CD4-positive, alpha-beta T cell treated with Interleukin-10 for 1 hour (primary cell): Measurements from ENCODE around the gene GPALPP1.
A peak's percentile ranks its signal among the peaks of the same experiment; 100 is the strongest.
"Not testable (repeated sequence)": the region's sequence is repeated elsewhere in the genome, so short reads cannot be mapped to it uniquely, and the experiment has no call there.

Experiments
- DNase-seq: peaks from one replicate; pipeline ENCODE4 v3.0.0-alpha.2; 2020

GPALPP1 gene

DNA sequence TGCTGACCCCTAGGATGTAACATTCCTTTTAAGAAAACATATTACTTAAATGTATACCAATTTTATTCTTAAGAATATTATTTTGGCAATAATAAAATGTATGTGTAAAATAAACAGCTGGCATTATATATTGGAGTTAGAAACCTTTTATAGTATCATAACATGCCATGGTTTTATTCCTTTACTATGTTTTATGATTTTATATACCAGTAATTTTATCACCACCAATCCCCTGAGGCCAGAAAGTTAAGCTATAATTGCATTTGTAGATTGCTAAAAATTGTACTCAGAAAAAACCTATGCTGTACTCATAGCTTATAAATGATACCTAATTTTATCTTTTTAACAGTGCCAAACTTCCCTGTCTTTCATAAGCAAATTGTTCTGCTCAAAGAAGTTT is 17.9 kb downstream of the GPALPP1 start:
- DNase-seq: no peak

- DNase-seq: no peak
Measured at GRCh38 chr13:45007823-45008222, 18.5 kb downstream of the GPALPP1 start.

DNA sequence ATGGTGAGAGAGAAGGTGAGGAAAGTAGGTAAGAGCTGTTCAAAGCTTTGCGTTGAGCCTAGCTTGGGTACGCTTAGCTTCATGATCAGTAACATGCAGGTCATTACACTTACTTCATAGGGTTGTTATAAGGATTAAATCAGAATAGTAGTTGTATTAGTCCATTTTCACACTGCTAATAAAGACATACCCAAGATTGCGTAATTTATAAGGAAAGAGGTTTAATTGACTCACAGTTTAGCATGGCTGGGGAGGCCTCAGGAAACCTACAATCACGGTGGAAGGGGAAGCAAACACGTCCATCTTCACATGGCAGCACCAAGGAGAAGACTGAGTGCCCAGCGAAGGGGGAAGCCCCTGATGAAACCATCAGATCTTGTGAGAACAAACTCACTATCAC is 21.9 kb downstream of the GPALPP1 start:
- DNase-seq: no peak

DNA sequence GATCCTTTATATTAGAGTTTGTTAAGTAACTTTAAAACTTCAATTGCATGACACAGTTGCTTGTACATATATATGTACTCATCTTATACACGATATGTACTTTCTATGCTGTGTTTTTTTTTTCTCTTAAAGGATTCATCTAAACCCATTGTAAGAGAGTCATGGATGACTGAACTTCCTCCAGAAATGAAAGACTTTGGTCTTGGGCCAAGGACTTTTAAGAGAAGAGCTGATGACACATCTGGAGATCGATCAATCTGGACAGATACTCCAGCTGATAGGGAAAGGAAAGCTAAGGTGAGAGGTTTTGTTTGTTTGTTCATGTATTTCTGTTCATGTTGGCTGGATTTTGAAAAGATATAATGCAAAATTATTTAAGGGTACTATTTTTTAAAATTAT is 26.0 kb downstream of the GPALPP1 start:
- DNase-seq: no peak

DNA sequence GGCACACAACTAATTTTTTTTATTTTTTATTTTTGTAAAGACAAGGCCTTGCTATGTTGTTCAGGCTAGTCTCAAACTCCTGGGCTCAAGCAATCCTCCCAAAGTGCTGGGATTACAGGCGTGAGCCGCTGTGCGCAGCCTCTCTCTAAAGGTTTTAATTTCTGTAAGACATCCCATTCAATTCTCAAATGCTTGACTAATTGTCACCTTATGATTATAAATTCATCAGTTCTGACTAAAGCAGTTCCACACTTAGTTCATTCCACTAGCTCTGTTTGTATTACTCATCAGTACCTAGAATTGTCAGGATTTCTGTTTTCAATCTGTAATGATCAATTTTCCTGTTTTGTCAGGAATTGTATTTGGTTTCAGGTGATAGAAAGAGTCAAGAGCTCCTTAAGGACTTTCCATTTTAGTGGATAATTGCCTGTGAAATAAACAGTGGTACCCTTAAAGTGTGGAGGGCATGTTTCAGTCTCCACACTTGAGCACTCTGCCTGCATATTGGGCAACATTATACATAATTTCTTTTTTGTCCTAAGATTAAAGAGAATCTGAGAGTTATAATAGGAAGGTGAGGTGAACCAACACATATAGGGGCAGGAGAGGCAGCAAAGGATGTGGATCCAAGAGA is 27.6 kb downstream of the GPALPP1 start:
- no peak for DNase-seq

DNA sequence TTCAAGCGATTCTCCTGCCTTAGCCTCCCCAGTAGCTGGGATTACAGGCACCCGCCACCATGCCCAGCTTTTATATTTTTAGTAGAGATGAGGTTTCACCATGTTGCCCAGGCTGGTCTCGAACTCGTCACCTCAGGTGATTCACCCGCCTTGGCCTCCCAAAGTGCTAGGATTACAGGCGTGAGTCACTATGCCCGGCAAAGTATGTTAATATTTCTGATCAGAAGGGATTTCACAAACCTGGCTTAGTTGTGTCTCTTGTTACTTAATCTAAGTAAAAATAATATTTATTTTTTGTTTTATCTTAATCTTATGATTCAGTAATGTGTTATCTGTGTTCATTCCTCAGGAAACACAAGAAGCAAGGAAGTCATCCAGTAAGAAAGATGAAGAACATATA is 30.6 kb downstream of the GPALPP1 start:
- DNase-seq: not testable (repeated sequence)

GRCh38 chr13:45021250-45021649 is 31.9 kb downstream of the GPALPP1 start:
- no peak for DNase-seq

- no peak for DNase-seq
Measured at GRCh38 chr13:45024847-45025246, 35.5 kb downstream of the GPALPP1 start.

GRCh38 chr13:45034342-45034741 is 45.0 kb downstream of the GPALPP1 start:
- DNase-seq: no peak

- no peak for DNase-seq
Measured at GRCh38 chr13:45036206-45036605, 46.9 kb downstream of the GPALPP1 start.

DNA sequence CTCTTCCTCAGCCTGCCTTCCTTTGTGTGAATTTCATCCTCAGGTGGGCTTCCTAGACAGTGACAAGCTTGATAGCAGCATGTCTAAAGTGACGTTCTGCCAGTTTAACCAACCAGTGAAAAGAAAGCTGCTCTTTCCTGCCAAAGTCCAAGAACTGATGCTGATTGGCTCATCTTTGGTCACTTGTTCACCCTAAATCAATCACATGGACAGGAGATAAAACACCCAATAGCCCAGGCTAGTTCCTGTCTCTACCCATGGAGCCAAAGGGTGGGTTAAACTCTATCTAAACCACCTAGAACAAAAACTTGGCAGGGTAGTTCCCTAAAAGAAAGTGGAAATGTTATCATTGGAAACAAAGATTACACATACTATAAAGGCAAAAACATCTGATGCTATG is 50.8 kb downstream of the GPALPP1 start:
- DNase-seq: no peak

DNA sequence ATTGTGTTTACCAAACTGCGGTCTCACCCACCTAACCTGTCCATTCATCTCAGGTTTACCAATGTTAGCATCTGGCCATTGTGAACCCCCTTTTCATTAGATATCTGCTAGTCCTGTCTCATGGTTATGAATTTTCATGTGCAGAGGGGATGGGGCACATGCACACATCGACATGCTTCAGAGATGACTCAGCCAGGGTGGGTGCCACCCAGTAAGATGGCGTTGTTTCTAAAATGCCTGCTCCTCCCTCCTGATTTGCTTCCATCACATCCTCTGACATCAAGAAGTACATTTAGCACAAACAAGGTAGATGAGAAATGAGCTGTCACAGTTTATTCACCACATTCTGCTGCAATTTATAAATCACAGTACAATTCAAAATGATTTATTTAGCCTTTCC is 51.3 kb downstream of the GPALPP1 start:
- no peak for DNase-seq

DNA sequence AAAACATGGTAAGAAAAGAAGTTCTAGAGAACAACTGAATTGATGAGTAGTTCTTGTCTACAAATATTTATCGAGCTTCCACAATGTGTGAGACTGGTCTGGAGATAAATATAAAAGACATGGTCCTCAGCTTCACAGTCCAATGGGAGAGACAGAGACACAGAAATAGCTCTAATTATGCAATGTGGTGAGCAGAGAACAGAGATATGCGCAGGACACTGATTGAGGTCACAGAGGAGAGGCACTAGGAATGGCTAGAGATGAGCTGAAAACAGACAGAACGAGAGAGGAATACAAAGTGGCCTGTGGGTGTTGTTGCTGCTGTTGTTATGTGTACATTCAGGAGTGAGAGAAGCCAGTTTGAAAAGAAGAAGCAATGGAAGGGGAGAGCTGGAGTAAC is 53.2 kb downstream of the GPALPP1 start:
- DNase-seq: no peak

GRCh38 chr13:45046445-45046844 is 57.1 kb downstream of the GPALPP1 start:
- no peak for DNase-seq

DNA sequence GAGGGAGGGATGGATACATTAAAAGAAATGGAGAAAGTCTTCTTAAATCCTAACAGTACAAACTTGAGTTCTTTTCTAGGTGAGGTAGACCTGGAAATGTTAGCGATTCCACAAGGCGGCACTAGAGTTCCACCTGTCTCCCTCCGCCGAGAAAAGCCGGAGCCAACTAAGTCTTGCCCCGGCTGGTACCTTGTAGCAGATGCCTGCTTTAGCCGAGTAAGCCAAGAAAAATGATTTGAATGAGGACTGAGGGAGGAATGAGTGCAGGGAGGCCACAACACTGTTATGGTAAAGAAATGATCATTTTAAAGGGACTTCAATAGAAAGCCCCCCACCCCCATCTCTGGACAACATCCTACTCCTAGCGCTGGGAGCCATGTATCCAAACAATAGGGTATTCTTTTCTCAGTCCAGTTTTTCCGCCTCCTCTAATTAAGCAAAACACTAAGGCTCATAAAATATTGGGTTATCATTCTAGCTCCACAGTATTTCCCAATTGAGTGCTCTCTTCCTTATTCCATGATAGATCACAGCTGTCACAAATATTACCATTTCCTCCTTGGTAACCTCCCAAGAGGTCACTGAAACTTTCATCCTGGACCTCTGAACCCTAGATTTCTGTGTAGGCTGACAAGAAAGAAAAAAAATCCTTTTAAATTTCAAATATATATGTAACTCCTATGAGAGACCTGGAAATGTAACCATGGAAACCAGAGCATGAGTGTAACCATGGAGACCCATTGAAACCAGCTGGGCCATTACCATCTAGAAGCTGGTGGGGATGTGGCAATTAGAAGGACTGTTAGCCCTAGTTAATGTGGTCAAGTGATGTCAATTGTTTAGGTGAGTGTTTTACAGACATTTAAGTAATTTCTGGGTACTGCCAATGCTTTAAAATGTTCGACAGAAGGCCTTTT is 58.3 kb downstream of the GPALPP1 start:
- DNase-seq: peak; percentile 81

DNA sequence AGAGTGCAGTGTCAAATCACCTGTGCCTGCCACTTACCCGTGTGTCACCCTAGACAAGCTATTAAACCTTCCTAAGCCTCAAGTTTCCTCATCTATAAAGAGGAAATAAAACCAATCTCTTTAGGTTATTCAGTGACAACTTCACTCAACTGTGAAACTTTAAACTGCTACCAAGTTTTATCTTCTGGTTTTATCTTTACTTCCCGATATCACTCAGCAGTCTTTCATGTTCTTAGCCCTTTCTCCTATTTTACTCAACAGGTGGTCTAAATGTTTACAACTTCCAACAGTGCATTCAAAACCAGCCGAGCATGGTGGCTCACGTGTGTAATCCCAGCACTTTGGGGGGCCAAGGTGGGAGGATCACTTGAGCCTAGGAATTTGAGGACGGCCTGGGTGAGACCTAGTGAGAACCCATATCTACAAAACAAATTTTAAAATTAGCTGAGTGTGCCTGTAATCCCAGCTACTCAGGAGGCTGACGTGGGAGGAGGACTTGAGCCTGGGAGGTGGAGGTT is 59.6 kb downstream of the GPALPP1 start:
- DNase-seq: no peak

- no peak for DNase-seq
Measured at GRCh38 chr13:45049478-45049877, 60.1 kb downstream of the GPALPP1 start.

DNA sequence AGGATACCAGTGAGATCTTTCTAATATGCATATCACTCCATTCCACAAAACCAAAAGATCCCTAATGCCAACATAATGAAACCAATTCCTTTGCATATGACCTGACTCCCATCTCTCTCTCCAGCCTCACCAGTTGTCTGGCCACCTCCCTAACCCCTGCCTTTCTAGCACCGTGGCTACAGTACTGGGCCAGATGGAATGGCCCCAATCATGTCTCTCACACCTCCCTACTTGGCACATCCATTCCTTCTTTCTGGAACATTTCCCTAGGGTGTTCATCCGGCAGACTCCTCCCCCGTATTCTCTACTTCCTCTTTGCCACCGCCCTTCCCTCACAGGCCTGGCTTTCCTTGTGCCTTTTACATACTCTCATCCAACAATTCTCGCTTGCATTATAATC is 62.0 kb downstream of the GPALPP1 start:
- no peak for DNase-seq

DNA sequence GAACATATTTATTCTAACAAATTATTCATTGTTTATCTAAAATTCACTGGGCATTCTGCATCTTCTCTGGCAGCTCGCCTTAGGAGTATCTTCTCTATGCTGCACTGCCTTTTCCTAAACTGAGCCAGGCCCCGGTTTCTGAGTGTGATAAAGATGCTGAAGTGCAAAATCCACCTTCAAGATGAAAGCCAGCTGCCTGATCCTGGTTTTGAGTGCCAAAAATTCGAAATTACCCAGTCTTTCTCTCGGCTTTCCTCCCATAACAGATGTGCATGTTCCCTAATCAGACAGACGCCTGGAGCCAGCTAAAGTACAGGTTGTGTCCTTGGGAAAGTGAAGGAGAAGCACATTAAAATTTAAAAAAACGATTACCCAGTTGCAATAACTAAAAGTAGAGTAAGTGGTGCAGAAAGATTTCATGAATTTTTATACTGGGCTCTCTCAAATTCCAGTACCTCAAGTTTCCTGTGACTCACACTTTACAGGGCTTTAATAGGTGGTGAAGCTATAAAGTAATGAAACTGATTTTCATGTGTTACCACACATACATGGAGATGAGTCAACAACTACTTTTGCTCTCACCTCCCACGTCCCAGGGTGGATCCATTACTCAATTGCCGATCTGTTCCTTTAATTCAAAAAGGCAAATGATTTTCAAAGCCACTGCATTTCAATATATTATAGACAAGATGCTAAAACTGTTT is 66.0 kb downstream of the GPALPP1 start:
- DNase-seq: no peak

- DNase-seq: no peak
Measured at GRCh38 chr13:45055902-45056648, 66.7 kb downstream of the GPALPP1 start.

- DNase-seq: no peak
Measured at GRCh38 chr13:45060062-45060461, 70.7 kb downstream of the GPALPP1 start.

DNA sequence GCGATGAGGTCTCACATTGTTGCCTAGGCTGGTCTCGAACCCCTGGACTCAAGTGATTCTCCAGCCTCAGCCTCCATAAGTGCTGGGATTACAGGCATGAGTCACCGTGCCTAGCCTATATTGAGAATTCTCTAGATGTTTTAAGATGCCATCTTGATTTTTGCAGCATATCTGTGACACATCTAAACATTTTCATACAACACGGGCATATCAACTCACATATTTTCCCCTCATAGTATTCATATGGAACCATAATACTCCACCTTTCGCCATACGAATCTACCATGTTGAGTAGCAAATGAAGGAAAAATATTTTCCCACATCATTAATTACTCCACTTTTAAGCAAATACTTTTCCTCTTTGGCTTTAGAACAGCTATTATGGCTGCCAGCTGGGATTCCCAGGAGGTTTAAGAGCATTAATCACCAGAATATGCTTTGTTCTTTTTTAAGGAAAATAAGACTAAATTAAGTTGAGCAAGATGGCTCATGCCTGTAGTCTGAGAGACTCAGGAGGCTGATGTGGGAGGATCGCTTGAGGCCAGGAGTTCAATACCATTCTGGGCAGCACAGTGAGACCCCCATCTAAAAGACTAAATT is 74.0 kb downstream of the GPALPP1 start:
- no peak for DNase-seq
